Heart right ventricle (tissue), 16 donors: ENCODE data around the gene KLF5. TPM values are rescaled to one million over a fixed set of nuclear protein-coding genes. Genes with fewer than 3 reads are reported as not detected.

Source experiments
- ATAC-seq, 8 donors: fragments of 200-7000 bp; cut with Tn5 transposase; one replicate each; pipeline ENCODE4 v1.9.1; 2020; ENCODE audit warnings: mild to moderate bottlenecking in 8 of 8, moderate library complexity in 8 of 8, moderate number of reproducible peaks in 1 of 8
- DNase-seq, 2 donors: peaks; one replicate each; pipeline ENCODE4 v3.0.0-alpha.2; 2020
- H3K27ac ChIP-seq, 10 donors: fragments of 200-600 bp; sonication (generic) in 2 of 10; one replicate each; pipeline versions ENCODE4 v1.5.0 to v1.8.0; 2020 to 2022; ENCODE audit warnings: mild to moderate bottlenecking in 3 of 10
- H3K27me3 ChIP-seq, 7 donors: fragments of 200-600 bp; one replicate each; pipeline ENCODE4 v1.8.0; 2021 to 2022; ENCODE audit warnings: mild to moderate bottlenecking in 2 of 7
- H3K36me3 ChIP-seq, 9 donors: fragments of 200-600 bp; sonication (generic) in 1 of 9; one replicate each; pipeline versions ENCODE4 v1.5.0 to v1.8.0; 2020 to 2022; ENCODE audit warnings: mild to moderate bottlenecking in 2 of 9
- H3K4me1 ChIP-seq, 9 donors: fragments of 200-600 bp; sonication (generic) in 1 of 9; one replicate each; pipeline versions ENCODE4 v1.5.0 to v1.8.0; 2020 to 2022; ENCODE audit warnings: mild to moderate bottlenecking in 4 of 9
- H3K4me3 ChIP-seq, 10 donors: fragments of 200-600 bp; sonication (generic) in 2 of 10; one replicate each; pipeline versions ENCODE4 v1.5.0 to v1.8.0; 2020 to 2022; ENCODE audit warnings: mild to moderate bottlenecking in 7 of 10, moderate library complexity in 2 of 10
- H3K9me3 ChIP-seq, 11 donors: fragments of 200-600 bp in 10 of 11; sonication (generic) in 2 of 11; one replicate each; pipeline versions ENCODE4 v1.5.0 to v1.8.0; 2013 to 2022; ENCODE audit warnings: mild to moderate bottlenecking in 2 of 11, control low read depth in 1 of 11, moderate library complexity in 1 of 11
- WGBS, 2 donors: extraction: QIAGEN DNeasy Blood & Tissue Kit; methylation state at CpG; one replicate each; pipeline ENCODE4 v1.1.7; 2013; ENCODE audit warnings: inconsistent platforms in 1 of 2; 5-methylcytosine and 5-hydroxymethylcytosine counted together
- intact Hi-C, 10 donors: fragments of 100-400 bp; cut with DNase I; formaldehyde crosslinking; loops; one replicate each; pipeline versions ENCODE4 v1.11.1 to v1.14.2; 2022
- polyA plus RNA-seq, 2 donors: library from polyadenylated mRNA; stranded (reverse); fragments of 200-250 nt; gene quantifications; one replicate each; pipeline ENCODE4 v1.2.3, GENCODE V29; 2013
- total RNA-seq, 10 donors: library from RNA; stranded (reverse); fragmentation: NEBNext Ultra II Directional in 3 of 10; extraction: Animal tissue kit (Norgen Biotek cat#: 25700) in 3 of 10; gene quantifications; one replicate each; pipeline versions ENCODE4 v1.2.1 to v1.2.4, GENCODE V29; 2021 to 2023
- TF ChIP-seq, protein P1 (sequence below), 9 donors: fragments of 200-600 bp; sonication (generic) in 2 of 9; IDR thresholded peaks; one replicate each; pipeline versions ENCODE4 v1.5.0 to v1.8.0; 2021 to 2022; ENCODE audit warnings: antibody characterized with exemption in 9 of 9, mild to moderate bottlenecking in 5 of 9, moderate library complexity in 1 of 9
- donor health status: Arrhythmogenic right ventricular cardiomyopathy.
- donor health status: ischemic (EF 13 %, LVEDD 7.1; RV severe dilation, severe dysfunction).
- donor health status: healthy with polysubstance abuse.
- donor health status: DM: no; HTN: yes; CAD: no.
- donor health status: DM: no; HTN: no; CAD: no.
- donor health status: ischemic (EF 25% LVEDD 6.9; RV normal size, moderate dysfunction).
- donor health status: ischemic (EF 25% LVEDD 5.7; RV mildly dilated, moderate dysfunction).
- donor health status: healthy.
- donor health status: DM: yes; HTN: yes; CAD: no.
- donor health status: Ischemic cardiomyopathy.
- donor health status: ischemic (EF 35%, LVEDD 5.7; RV mildly dilated, moderate dysfunction).
- donor health status: nonischemic (EF 11% LVEDD 7.7; RV severe dilation, severe dysfunction).
- donor health status: DM: yes; HTN: yes; CAD: no.
- donor health status: PGD.
- donor health status: ischemic (EF 29% LVEDD 5.4; RV normal size, mild dysfunction).
- donor health status: nonischemic (EF 23%, LVEDD 6.1; RV moderate dilation, normal function).

The KLF5 gene
- total and polyA plus RNA-seq, 12 donors, result 0.83 to 4.7 (median 2.8) TPM

DNA sequence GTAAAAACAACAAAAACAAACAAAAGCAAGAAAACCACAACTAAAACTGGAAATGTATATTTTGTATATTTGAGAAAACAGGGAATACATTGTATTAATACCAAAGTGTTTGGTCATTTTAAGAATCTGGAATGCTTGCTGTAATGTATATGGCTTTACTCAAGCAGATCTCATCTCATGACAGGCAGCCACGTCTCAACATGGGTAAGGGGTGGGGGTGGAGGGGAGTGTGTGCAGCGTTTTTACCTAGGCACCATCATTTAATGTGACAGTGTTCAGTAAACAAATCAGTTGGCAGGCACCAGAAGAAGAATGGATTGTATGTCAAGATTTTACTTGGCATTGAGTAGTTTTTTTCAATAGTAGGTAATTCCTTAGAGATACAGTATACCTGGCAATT lies 17.1 kb downstream of the KLF5 start:
- Histone ChIP-seq H3K4me1 (no peaks in the 10 kb centered on the region), H3K27ac (no peak overlapping the region), H3K36me3 (peaks cover 0 to 15% (median 0%) of the 10 kb centered on the region in 9 donors), H3K9me3 (no peaks in the 10 kb centered on the region), H3K27me3 (no peaks in the 10 kb centered on the region), H3K4me3 (no peak overlapping the region)
- TF ChIP-seq, protein P1, sequence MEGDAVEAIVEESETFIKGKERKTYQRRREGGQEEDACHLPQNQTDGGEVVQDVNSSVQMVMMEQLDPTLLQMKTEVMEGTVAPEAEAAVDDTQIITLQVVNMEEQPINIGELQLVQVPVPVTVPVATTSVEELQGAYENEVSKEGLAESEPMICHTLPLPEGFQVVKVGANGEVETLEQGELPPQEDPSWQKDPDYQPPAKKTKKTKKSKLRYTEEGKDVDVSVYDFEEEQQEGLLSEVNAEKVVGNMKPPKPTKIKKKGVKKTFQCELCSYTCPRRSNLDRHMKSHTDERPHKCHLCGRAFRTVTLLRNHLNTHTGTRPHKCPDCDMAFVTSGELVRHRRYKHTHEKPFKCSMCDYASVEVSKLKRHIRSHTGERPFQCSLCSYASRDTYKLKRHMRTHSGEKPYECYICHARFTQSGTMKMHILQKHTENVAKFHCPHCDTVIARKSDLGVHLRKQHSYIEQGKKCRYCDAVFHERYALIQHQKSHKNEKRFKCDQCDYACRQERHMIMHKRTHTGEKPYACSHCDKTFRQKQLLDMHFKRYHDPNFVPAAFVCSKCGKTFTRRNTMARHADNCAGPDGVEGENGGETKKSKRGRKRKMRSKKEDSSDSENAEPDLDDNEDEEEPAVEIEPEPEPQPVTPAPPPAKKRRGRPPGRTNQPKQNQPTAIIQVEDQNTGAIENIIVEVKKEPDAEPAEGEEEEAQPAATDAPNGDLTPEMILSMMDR (IDR thresholded peaks at IDR 0.05), result no peak
- no peak for ATAC-seq
- intact Hi-C loops, result no loop called here
- 66 to 68% methylated on average over 2 of the region's 2 CpGs for WGBS, 2 donors
- DNase-seq, result no peak

DNA sequence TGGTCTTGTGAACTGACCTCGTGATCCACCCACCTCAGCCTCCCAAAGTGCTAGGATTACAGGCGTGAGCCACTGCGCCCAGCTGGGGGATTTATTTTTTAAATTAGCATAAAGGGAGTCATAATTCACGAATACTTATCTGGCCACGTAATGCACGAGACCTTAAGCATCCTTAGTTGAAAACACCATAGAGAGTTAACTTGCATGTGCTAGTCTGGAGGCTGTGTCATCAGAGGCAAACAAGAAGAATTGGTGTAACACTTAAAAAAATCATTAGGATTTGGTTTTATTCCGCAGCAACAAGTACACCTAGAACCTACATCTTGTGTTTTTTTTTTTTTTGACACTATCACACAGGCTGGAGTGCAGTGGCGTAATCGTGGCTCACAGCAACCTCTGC lies 19.1 kb downstream of the KLF5 start:
- ATAC-seq (no peak), DNase-seq (no peak)
- TF ChIP-seq, protein P1 (IDR thresholded peaks at IDR 0.05), result no peak
- intact Hi-C loops, result no loop called here
- Histone ChIP-seq H3K27me3 (no peaks in the 10 kb centered on the region), H3K36me3 (peaks cover 0 to 15% (median 0%) of the 10 kb centered on the region in 9 donors), H3K9me3 (no peaks in the 10 kb centered on the region), H3K4me1 (no peaks in the 10 kb centered on the region), H3K27ac (no peak overlapping the region), H3K4me3 (no peak overlapping the region)
- WGBS, 2 donors, result 94 to 95% methylated on average over 9 of the region's 9 CpGs

DNA sequence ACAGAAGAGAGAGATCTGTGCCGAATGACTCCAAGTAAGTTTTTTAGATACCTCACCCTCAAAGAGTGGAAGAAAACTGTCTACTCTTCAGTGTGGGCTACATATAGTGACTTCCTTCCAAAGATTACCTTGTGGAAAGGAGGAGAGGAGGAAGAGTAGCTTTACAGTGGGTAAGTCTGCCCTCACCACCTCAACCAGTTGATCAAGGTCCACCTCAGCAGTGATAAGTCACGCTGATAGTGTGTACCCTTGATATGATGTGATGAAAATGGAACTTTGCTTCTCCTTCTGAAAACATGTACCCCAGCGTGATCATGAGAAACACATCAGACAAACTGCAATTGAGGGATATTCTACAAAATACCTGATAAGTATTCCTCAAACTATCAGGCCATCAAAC lies 20.6 kb downstream of the KLF5 start:
- TF ChIP-seq, protein P1 (IDR thresholded peaks at IDR 0.05), result no peak
- Histone ChIP-seq H3K27ac (no peak overlapping the region), H3K9me3 (no peaks in the 10 kb centered on the region), H3K36me3 (peaks cover 0 to 15% (median 0%) of the 10 kb centered on the region in 9 donors), H3K4me1 (no peaks in the 10 kb centered on the region), H3K27me3 (no peaks in the 10 kb centered on the region), H3K4me3 (no peak overlapping the region)
- no peak for DNase-seq
- WGBS, 2 donors, result 85 to 90% methylated on average over 3 of the region's 3 CpGs
- ATAC-seq, result no peak
- intact Hi-C loops, result no loop called here

DNA sequence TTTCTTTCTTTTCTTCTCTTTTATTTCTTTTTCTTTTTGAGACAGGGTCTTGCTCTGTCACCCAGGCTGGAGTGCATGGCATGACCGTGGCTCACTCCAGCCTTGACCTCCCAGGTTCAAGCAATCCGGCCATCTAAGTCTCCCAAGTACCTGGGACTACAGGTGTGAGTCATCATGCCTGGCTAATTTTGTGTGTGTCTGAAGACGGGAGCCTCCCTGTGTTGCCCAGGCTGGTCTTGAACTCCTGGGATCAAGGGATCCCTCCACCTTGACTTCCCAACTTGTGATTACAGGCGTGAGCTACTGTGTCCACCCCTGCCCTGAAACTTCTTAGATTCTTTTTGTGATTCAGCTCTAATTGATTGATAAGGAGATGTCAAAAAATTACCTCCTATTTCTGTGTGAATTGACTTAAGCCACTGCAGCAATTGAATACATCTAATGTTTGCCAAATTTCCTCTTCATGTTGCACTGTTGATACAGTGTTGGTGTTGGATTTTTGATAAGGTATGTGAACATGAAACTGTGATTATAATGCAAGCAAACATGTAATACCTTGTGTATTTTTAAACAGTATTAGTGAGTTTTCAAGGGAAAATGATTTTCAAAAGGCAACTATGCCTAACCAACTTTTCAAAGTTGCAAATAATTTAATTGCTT lies 22.6 kb downstream of the KLF5 start:
- no peak for ATAC-seq
- no peak for DNase-seq
- TF ChIP-seq, protein P1 (IDR thresholded peaks at IDR 0.05), result no peak

More for the DNA sequence above, 22.6 kb downstream of the KLF5 start:
- WGBS, 2 donors, result 62 to 91% methylated on average over 3 to 4 of the region's 4 CpGs
- Histone ChIP-seq H3K4me1 (no peaks in the 10 kb centered on the region), H3K27ac (no peak overlapping the region), H3K27me3 (no peaks in the 10 kb centered on the region), H3K4me3 (no peak overlapping the region), H3K9me3 (no peaks in the 10 kb centered on the region), H3K36me3 (peaks cover 0 to 2% (median 0%) of the 10 kb centered on the region in 9 donors)
- intact Hi-C loops, result no loop called here
